ENCODE measurements around the gene ISCU.
"Not testable (repeated sequence)": the region's sequence is repeated elsewhere in the genome, so short reads cannot be mapped to it uniquely, and the experiment has no call there.

The ISCU gene

DNA sequence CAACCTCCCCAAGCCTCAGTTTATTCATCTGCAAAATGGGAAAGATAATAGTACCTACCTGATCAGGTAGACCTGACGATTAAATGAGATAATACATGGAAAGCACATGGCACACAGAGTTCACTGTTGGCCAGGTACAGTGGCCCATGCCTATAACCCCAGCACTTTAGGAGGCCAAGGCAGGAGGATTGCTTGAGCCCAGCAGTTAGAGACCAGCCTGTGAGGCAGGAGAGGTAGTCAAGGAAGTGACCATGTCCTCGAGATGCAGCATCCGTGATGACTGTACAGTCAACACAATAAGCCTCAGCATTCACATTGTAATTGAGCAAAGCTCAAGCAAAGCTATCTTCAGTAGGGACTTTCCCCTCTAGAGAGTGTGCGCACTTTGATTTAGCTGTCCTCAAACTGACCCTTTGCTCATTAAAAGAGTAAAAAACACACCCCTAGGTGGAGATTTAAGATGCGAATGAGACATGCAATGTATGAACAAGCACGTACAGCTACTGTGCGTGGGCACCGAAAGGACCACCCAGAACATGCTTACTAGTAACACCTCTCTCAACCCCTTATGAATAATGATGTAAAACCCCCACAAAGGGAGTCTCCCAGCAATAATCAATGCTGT, 9.9 kb downstream of the ISCU start:
- no peak for DNase-seq

DNA sequence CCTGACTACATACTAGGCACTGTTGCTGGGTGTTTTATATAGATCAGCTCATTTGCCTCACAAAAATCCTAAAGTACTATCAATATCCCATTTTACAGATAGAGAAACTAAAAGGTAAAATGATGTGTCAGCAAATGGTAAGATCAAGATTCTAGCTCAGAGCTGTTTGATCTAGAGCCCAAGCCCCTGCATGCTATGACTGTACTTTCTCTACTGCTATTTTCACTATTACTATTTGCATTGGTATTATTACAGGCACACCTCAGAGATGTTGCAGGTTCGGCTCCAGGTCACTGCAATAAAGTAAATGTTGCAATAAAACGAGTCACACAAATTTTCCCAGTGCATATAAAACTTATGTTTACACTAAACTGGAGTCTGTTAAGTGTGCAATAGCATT, 10.9 kb downstream of the ISCU start:
- no peak for DNase-seq

DNA sequence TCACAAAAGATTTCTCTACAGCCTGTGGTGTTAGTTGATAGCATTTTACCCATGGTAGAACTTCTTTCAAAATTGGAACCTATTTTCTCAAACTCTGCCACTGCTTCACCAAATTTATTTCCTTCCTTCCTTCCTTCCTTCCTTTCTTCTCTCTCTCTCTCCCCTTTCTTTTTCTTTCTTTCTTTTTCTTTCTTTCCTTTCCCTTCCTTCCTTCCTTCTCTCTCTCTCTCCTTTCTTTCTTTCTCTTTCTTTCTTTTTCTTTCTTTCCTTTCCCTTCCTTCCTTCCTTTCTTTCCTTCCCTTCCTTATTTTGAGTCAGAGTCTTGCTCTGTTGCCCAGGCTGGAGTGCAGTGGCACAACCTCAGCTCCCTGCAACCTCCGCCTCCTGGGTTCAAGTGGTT, 11.9 kb downstream of the ISCU start:
- not testable (repeated sequence) for DNase-seq

DNA sequence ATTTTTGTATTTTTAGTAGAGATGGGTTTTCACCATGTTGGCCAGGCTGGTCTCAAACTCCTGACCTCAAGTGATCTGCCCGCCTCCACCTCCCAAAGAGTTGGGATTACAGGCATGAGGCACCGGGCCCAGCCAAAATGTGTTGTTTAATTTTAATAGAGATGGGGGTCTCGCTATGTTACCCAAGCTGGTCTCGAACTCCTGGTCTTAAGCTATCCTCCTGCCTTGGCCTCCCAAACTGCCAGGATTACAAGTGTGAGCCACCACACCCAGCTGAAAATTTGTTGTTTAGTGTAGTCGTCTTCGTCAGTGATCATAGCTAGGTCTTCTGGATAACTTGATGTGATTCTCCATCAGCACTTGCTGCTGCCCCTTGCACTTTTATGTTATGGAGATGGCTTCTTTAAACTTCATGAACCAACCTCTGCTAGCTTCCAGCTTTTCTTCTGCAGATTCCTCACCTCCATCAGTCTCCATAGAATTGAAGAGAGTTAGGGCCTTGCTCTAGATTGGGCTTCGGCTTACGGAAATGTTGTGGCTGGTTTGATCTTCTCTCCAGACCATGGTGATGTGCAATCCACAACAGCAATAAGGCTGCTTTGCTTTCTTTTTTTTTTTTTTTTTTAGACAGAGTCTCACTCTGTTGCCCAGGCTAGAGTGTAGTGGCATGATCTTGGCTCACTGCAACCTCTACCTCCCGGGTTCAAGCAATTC, 13.0 kb downstream of the ISCU start:
- DNase-seq = no peak

DNA sequence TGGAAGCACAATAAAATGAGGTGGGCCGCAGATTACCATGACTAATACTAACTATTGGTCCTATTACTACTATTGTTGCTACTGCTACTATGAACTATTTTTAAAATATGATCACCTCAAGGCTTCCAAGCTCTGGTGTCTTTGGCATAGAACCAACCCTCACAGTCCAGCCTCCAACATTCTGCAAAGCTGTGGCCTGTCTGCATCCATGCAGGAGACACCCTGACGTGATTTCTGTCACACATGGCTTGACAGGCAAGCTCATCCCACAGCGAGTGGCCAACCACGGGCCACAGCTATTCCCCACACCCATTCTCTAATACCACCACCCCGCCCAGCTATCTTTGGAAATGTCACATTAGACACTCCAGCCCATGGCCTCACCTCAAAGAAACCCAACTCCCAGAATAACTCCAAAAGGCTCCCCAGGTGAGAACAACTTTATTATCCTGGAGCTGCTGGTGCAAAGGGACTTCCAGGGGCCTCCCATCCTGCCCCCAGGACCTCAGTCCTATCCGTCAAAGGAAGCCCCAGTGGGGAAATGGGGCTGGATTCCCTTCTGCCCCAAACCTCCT, 14.4 kb downstream of the ISCU start:
- DNase-seq = no peak

DNA sequence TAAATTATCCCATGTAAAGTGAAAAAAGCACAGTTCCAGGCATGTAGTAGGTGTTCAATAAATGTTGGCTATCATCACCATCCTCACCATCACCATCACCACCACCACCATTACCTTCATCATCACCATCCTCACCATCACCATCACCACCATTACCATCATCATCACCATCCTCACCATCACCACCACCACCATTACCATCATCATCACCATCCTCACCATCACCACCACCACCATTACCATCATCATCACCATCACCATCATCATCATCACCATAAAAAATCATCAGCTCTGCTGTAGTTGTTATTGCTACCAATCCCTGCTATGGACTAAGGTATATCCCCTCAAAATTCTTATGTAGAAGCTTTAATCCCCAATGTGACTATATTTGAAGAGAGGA, 15.1 kb downstream of the ISCU start:
- DNase-seq = no peak

DNA sequence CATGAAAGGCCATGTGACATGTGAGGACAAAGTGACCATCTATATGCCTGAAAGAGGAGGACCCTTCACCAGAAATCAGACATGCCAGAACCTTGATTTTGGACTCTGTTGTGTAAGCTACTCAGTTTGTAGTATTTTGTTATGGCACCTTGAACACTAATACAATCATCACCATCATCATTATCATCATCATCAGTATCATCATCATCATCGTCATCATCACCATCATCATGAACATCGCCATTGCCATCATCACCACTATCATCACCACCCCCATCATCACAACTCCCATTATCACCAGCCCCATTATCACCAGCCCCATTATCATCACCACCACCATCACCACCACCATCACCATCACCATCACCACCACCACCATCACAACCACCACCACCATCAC, 15.9 kb downstream of the ISCU start:
- no peak for DNase-seq

DNA sequence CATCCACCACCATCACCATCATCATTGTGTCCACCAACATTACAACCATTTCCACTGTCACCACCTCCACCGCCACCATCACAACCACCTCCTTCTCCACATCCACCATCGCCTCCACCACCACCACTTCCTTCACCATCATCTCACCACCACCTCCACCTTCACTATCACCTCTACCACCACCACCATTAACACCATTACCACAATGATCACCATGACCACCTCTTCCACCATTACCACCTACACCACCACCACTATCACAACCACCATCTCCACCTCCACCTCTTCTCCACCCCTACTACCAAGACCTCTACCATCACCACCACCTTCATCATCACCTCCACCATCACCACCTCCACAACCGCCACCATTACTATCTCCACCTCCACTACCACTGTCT, 16.4 kb downstream of the ISCU start:
- DNase-seq = no peak

DNA sequence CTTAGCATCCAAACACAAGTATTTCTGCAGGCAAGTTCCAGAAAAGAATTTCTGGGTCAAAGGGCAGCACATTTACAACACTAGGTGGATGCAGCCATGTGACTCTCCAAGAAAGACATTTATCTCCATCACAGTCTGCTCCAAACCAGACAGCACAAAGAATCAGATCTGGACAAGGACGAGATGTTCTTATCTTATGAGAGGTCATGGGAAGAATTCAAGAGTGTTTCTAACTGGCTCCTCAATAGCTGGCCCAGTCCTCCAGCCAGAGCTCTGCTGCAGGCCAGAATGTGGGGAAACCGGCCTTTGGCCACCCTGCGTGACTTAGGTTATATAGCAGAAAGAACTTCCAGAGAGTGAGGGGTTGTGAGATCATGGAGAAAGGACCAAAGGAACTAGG, 18.1 kb downstream of the ISCU start:
- no peak for DNase-seq

DNA sequence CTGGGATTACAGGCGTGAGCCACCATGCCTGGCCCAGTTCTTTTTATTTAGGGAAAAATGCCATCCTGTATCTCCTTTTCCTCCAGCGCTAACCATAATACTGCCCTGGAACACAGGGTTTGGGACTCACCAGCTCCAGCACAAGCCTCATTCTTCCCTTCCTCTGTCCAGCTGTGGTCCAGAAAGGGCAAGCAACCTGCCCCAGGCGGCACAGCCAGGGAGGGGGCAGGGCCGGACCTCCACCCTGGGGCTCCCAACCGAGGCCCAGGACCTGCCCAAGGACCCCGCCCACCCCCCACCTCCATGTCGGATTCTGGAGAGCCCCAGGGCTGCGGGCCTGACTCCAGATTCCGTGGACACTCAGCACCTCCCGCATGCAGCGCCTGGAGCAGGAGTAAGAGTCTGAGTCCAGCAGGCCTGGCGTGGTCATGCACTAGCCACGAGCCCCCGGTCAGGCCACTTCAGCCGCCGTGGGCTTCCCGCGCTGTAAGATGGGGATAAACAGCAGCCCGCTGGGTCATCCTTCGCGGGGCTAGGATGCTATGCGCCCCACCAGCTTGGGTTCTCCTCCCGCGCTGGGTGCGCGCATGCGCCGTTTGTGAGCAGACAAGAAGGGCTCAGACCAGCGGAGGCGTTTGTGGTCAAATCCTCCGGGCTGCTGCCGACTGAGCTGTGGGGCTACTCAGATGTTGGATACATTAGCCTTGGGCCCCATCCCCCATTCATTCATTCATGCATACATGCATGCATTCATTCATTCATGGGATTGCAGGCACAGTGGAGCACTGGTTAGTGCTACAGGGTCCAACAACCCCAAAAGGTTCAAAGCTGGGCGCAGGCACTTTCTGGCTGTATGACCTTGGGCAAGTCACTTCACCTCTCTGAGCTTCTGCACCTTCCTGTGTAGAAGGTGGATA, 19.2 kb downstream of the ISCU start:
- DNase-seq = no peak

DNA sequence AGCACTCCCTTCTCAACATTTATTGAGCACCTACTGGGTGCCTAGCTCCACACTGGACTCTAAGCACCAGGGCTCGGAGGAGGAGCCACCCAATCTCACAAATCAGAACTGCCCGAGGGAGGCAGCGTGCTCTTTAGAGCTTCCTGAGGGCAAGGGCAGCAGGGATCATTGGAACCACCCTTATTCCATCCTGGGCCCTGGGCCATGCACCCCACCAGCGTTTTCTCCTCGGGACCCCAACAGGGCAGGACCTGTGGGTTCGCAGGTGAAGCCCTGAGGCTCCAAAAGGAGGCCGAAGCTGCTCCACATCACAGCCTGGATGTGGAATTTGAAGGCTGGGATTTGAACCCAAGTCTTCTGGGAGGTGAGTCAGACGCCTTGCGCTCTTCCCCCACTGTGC, 20.1 kb downstream of the ISCU start:
- DNase-seq = no peak

DNA sequence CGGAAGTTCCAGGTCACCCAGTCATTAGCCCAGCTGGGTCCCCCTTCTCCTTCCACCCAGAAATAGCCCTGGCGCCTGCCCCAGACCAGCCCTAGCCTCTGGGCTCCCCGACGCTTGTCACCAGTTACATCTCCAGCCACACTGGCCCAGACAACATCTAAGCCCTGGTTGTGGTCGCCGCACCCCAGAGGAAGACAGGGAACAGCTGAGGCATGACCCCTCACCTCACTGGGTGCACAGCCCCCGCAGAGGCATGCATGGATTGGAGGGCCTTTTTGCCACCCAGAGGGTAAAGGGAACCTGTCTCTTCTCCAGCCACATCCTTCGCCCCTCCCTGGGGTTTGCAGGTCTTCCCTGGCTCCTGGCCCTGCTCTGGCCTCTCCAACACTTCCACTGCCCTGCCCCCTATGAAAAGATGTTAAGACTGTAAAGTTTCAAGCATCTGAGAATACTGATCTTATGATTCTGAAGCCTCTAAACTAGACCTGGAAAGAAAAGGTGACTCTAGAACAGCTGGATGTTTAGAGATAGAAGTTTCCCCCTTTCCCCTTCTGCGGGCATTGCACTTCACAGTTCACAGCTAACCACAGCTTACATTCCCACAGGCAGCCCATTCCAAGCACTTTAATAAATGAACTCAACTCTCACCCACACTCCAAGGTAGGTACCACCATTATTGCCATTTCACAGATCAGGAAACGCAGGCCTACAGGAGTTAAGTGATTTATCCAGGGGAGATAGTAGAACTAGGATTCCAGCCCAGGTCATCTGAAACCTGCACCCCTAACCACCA, 20.8 kb downstream of the ISCU start:
- no peak for DNase-seq

DNA sequence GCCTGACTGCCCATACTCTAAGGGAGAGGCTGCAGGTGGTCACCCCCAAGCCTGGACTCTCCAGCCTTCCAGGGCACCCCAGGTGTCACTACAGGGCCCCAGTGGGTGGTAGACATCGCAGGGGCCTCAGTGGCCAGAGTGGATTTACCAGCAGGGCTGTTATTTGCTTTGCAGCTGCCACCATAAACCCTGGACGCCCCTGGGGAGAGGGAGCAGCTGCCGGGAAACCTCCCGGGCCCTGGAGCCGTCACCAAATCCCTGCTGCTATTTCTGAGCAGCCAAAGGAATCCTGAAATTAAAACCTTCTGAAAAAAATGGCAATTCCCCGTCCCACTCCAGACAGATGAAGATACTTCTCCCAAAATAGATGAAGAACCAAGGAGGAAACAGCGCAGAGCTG, 21.6 kb downstream of the ISCU start:
- DNase-seq = no peak

DNA sequence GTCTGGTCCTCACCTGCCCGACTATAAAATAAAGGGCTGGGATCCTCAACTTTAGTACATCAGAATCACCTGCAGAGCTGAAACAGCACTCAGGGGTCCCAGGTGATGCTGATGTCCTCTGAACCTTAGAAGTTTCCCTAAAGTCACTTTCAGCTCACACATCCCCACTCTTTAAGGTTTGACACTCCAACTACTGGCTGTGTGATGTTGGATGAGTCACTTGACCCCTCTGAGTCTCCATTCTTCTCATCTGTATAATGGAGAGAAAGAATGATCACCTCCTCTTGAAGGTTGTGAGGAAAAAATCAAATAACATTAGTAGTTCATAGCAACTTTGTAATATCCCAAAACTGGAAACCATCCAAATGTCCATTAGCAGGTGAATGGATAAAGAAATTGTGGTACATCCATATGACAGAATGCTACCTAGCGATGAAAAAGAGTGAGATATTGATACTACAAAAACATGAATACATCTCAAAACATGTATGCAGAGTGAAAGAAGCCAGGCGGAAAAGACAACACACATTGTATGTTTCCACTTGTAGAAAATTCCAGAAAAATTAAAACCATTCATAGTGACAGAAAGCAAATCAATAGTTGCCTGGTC, 22.2 kb downstream of the ISCU start:
- DNase-seq = no peak

DNA sequence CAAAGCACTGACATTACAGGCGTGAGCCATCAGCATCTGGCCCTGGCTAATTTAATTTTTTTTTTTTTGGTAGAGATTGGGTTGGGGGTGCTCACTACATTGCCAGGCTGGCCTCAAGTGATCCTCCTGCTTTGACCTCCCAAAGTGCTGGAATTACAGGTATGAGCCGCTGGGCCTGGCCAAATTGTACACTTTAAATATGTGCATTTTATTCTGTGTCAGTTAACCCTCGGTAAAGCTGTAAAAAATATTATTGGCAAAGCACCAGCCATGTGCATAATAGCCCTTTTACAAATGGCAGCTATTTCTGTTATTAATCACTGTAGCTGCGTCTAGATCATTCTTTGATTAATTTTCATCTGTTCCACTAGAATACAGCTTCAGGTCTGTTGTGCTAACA, 23.5 kb downstream of the ISCU start:
- DNase-seq = no peak

DNA sequence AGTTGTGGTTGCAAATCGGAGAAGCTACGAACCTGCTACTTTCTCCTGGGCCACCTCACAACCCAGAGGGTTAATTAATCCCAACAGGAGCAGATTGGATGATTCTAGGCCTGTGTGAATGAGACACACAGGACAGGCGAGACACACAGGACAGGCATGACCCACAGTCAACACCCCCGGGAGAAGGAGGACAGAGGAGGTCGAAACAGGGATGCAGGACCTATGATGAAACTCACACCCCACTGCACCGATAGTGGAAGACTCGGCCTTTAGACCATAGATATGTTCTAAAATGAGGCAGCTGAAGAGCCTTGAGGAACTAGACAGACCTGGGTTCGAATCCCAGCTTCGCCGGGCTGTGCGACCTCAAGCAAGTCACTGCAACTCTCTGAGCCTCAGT, 23.9 kb downstream of the ISCU start:
- DNase-seq = no peak

DNA sequence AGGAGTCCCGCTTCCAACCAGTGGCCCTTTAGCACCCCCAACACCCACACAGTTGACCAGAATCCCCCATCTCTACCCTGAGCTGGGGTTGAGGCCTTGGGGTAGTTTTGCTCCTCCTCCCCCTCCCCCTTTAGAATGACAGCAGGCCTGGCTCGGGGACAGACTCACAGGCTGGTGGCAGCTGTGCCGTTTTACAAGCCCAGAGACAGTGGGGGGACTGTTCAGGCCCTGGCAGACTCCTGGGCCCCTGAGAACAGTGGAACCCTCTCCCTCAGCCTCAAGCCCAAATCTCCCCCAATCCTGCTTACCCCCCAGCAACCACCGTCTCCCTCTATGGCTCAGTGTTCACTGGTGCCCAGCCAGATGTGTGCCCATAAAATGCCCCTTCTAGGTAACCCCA, 25.4 kb downstream of the ISCU start:
- no peak for DNase-seq

DNA sequence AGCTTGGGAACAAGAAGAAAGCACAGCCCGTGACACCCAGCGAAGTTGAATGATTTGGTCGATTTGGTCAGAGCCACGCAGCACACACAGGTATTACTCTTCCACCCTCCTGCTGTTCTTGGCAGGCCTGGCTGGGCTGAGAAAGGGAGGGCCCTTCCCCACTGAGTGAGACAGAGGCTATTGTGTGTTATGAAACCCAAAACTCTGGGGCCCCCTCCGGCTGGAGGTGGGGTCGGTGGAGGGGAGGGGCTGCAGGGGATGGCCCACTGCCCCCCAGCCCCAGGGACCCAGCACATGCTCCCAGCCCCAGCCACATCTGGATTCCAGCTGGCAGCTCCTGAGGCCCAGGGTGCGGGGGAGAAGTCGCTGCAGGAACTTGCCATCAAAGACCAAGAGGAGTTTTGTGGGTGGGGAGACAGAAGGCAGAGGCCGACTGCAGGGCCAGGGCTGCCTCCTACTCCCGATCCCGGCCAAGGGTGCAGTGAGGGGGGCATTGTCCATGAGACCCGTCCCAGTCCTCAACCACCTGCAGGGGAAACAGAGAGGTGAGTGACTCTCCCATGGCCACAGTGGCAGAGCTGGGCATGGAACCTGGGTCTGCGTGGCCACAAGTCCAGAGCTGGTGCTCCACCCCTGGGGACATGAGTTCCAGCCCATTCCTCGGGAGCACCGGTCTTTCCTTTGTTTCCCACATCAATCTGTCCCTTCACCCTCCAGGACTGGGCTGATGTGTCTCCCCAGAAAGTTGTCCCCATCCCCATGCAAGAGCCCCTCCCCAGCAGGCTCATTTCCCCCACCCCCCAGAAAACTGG, 26.8 kb downstream of the ISCU start:
- DNase-seq = no peak

DNA sequence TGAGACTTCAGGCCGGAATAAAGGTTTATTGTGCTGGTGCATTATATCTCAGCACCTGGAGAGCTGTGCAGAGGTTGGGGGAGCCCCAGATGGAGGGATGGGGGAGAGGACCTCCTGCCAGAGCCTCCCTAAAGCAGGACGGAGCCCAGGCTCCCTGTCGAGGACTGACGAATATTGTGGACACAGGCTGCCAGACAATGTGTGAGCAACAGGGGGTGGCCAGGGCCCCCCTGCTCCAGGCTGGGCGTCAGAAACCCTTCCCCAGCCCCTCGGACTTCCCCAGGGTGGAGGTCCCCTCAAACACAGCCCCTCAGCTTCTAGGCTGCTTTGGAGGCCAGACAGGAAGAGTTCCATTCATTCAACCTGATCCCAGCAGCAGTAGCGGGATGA, 27.4 kb downstream of the ISCU start:
- DNase-seq = no peak

DNA sequence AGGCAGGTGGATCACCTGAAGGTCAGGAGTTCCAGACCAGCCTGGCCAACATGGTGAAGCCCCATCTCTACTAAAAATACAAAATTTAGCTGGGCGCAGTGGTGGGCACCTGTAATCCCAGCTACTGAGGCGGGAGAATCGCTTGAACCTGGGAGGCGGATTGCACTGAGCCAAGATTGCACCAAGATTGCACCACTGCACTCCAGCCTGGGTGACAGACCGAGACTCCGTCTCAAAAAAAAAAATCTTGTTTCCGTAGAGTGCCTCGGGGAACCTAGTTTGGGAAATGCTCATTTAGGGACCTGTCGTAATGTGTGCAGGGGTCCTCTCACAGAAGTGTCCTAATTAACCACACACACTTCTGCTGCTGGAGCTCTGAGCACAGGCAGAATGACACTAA, 28.1 kb downstream of the ISCU start:
- not testable (repeated sequence) for DNase-seq

DNA sequence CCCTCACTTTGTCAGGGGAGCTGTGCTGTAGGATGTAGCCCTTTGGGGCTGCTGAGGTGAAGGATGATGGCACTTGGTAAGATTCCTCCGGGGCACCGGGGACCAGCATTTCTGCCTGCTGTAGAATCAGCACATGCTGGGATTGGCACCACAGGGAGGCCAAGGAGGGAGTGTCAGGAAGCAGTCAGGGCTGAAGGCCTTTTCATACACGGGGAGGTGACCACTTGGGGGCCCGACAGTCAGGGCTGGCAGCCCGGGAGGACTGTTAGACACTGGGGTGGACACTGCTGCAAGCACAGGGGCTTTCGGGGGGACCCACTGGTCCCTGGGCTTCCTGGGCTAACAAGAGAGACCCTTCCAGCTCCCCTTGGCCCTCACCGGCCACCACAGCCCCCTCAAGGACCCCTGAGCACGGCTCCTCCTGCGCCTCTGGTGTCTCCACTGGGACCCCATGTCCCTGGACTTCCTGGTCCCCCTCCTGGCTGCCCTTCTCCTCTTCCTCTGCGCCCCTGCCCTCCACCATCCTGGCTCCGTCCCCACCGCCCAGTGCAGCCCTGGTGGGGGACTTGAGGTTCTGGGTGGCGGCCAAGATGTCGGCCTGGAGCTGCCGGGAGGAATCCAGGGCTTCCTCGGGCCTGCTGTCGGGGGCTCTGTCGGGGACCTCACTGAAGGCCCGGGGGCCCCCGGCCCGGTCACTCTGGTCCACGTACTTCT, 29.0 kb downstream of the ISCU start:
- no peak for DNase-seq
